Retinal pigment epithelial cell (primary cell): ENCODE data around the gene LRFN2.

ENCODE experiments used
- DNase-seq: peaks from one replicate; pipeline ENCODE4 v3.0.0-alpha.2; 2010; ENCODE audit warnings: low read depth
- H3K4me3 ChIP-seq: 2 replicates; pipeline ENCODE4 v1.5.1; 2011; ENCODE audit warnings: mild to moderate bottlenecking, low read length, control low read depth, moderate library complexity
- TF ChIP-seq, protein P1 (sequence below): conservative IDR thresholded peaks from 2 replicates; pipeline ENCODE4 v1.5.1; 2011; ENCODE audit warnings: low read depth, low read length, control low read depth, inconsistent platforms

Gene LRFN2

DNA sequence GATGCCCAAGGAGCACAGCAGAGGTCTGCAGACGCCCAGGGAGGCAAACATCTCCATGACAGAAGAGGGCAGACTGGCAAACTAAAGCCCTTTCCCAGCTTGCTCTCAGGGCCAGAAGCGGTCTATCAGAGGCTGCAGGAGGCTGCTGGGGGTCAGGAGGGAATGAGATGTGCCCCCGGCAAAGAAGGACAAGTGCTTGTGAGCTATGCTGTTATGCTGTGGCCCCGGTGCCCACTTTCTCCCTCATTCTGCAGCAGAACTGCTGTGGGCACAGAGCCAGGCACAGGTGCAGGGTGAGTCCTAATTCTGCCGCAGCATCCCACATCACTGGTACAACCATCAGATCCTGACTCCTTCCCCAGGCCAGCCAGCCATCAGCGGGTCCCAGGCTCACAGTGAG is 46.4 kb downstream of the LRFN2 start:
- no peak for DNase-seq
- H3K4me3 ChIP-seq = no peak overlapping the region
- TF ChIP-seq, protein P1, sequence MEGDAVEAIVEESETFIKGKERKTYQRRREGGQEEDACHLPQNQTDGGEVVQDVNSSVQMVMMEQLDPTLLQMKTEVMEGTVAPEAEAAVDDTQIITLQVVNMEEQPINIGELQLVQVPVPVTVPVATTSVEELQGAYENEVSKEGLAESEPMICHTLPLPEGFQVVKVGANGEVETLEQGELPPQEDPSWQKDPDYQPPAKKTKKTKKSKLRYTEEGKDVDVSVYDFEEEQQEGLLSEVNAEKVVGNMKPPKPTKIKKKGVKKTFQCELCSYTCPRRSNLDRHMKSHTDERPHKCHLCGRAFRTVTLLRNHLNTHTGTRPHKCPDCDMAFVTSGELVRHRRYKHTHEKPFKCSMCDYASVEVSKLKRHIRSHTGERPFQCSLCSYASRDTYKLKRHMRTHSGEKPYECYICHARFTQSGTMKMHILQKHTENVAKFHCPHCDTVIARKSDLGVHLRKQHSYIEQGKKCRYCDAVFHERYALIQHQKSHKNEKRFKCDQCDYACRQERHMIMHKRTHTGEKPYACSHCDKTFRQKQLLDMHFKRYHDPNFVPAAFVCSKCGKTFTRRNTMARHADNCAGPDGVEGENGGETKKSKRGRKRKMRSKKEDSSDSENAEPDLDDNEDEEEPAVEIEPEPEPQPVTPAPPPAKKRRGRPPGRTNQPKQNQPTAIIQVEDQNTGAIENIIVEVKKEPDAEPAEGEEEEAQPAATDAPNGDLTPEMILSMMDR = no peak

DNA sequence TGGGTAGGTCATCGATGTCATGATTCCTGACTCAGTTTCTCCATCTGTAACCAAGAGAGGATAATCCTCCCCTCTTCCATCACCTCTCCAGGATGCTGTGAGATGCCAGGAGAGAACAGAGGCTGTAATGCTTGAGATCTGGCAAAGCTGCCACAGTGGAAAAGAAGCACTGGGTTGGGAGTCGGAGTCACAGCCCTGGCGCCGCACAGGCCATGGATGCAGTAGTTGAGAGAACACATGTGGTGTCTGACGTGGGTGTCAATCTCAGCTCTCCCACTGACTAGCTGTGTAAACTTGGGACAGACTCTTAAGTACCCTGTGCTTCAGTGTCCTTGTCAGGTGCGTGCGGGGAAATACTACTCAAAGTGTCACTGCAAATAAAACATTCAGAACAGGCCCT is 47.3 kb downstream of the LRFN2 start:
- TF ChIP-seq, protein P1 = no peak
- no peak for DNase-seq
- H3K4me3 ChIP-seq = no peak overlapping the region

DNA sequence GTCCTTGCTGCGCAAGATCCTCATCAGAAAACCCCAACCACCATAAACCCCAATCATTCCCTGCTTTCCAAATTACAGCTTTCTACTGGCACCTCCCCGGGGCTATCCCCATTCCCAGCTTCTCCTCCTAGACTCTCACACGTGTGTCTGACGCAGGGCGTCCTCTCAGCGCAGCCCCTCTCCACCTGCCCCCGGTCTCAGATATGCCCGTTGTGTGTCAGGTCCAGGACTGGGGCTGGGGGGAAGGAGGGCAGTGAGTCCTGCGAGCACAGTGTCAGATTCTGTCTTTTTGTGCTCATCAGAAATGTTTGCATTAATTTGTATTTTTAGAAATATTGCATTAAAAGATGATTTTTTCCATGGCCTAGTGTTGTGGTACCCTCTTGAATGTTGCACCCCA is 48.6 kb downstream of the LRFN2 start:
- no peak overlapping the region for H3K4me3 ChIP-seq
- TF ChIP-seq, protein P1 = no peak
- DNase-seq = no peak

DNA sequence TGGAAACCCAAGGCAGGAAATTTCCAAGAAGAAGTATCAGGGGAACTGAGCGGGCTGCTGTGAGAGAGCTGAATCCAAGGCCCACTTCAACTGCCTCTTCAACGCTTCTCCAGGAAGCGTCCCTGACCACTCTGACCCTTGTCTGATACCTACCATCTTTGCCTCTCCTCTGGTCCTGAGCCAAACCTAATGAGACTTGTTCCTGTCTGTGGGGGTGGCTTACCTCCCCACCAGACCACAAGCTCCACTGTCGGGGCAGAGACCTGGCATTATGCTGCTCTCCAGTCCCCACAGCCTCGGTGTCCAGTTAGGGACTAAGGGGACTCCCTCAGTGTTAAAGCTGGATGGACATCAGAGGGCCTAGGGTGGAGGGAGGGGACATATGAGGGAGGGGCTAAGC is 49.7 kb downstream of the LRFN2 start:
- DNase-seq = no peak
- no peak overlapping the region for H3K4me3 ChIP-seq
- TF ChIP-seq, protein P1 = no peak

DNA sequence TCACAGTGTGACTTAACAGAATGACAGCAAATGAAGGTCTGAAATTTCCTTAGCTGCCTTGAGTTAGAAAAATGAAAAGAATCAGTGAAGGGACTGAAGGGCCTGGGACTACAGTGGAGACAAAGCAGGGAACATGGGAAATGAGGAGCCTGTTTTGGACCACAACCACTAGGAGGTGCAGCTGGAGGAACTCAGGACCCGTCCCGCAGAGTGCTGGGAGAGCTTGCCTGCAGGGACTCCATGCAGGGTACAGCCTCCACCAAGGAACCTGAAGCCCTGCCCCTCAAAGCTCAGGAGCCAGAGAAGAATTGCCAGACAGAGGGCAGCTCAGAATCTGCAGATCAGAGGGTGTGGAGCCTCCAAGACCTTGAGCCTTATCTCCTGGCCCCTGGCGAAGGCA is 50.7 kb downstream of the LRFN2 start:
- no peak overlapping the region for H3K4me3 ChIP-seq
- TF ChIP-seq, protein P1 = peak; percentile 27
- DNase-seq = no peak

DNA sequence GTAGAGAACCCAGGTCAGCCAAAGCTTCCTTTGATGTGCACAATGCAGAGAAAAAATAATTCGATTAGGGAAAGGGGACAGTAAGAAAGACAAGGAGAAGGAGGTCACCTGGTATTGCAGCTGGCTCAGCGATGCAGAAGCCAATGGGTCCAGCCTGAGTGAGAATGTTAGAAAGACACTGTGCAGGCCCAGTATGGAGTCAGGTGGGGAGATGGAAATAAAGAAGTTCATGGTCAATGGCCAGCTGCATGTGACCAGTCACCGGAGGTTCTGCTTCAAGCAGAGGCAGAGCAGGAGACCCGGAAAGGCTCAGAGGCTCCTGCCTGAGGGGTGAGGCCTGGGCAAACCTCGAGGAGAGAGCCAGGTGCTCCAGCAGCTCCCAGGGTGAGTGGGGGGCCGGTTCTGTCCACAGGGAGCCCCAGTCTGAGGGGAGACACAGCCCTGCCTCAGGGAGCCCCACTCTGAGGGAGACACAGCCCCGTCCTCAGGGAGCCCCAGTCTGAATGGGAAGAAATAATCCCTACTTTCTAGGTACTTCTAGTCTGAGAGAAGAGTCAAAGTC is 51.3 kb downstream of the LRFN2 start:
- no peak overlapping the region for H3K4me3 ChIP-seq
- no peak for DNase-seq
- TF ChIP-seq, protein P1 = no peak

DNA sequence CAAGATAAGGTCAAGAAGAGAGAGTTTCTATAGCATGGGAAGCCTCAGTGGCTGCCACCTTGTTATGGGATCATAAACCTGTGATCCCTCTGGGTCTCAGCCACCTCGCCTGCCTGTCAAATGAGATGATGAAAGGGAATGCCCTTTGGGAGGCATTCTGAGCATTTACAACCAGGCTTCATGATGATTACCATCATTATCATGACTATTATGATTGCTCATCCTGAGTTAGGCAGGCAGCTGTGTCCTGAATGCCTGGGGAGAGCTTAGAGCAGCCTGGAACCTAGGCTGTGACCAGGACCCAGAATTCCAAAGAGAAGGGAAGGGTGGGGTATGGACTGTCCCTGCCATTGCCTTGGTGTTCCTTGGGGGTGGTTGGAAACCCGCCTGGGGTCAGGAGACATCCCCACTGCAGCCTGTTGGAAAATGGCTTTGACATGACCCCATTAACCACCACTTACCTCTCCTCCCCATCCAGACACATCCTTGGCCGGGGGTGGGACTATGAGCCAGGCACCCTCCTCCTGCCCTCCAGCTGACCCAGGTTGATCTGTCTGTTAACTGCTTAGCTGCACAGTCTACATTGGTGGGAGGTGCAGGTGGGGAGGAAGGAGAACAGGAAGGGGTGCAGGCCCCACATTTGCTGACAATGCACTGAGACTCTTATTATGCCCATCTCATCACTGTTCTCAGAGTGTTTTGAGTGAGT is 51.9 kb downstream of the LRFN2 start:
- TF ChIP-seq, protein P1 = no peak
- DNase-seq = no peak
- H3K4me3 ChIP-seq = no peak overlapping the region
